HepG2 (cell line): Measurements from ENCODE around the gene CDC6. TPM values are rescaled to one million over a fixed set of nuclear protein-coding genes. Genes with fewer than 3 reads are reported as not detected.
A peak's percentile ranks its signal among the peaks of the same experiment; 100 is the strongest.

Experiments used
- CBFB ChIP-seq: sonication (generic); formaldehyde crosslinking; IDR thresholded peaks from 2 replicates; pipeline ENCODE4 v1.4.0; 2020; ENCODE audit warnings: missing genetic modification reagents
- HOXA5 ChIP-seq: sonication (generic); formaldehyde crosslinking; IDR thresholded peaks from 2 replicates; pipeline ENCODE4 v1.4.0; 2020; ENCODE audit warnings: missing genetic modification reagents
- JUN ChIP-seq: sonication (generic); formaldehyde crosslinking; IDR thresholded peaks from 2 replicates; pipeline ENCODE4 v1.4.0; 2020; ENCODE audit warnings: mild to moderate bottlenecking, missing genetic modification reagents
- MEIS1 ChIP-seq: sonication (generic); formaldehyde crosslinking; IDR thresholded peaks from 2 replicates; pipeline ENCODE4 v1.9.0; 2021; ENCODE audit warnings: mild to moderate bottlenecking, missing genetic modification reagents, moderate library complexity, borderline replicate concordance
- MIER2 ChIP-seq: IDR thresholded peaks from 2 replicates; pipeline ENCODE4 v1.6.1; 2016; ENCODE audit warnings: missing biosample characterization, missing genetic modification reagents
- MIER3 ChIP-seq: IDR thresholded peaks from 2 replicates; pipeline ENCODE4 v1.6.1; 2016; ENCODE audit warnings: missing compliant biosample characterization, borderline replicate concordance
- NR2F6 ChIP-seq, 2 experiments: IDR thresholded peaks; 2 replicates each; pipeline ENCODE4 v1.6.1; 2016; ENCODE audit warnings: antibody characterized with exemption in 1 of 2, mild to moderate bottlenecking in 1 of 2
- SP5 ChIP-seq: IDR thresholded peaks from 2 replicates; pipeline ENCODE4 v1.6.1; 2016; ENCODE audit warnings: low read depth, borderline replicate concordance
- TOPORS ChIP-seq: sonication (generic); formaldehyde crosslinking; IDR thresholded peaks from 2 replicates; pipeline ENCODE4 v1.8.0; 2023; ENCODE audit warnings: mild to moderate bottlenecking, missing genetic modification reagents
- TP53 ChIP-seq: sonication (generic); formaldehyde crosslinking; conservative IDR thresholded peaks from 2 replicates; pipeline ENCODE4 v1.4.0; 2020; ENCODE audit warnings: missing genetic modification reagents
- ZNF138 ChIP-seq: sonication (generic); formaldehyde crosslinking; IDR thresholded peaks from 2 replicates; pipeline ENCODE4 v1.5.0; 2020; ENCODE audit warnings: mild to moderate bottlenecking, low read depth, missing genetic modification reagents
- ZNF253 ChIP-seq: sonication (generic); formaldehyde crosslinking; IDR thresholded peaks from 2 replicates; pipeline ENCODE4 v1.8.0; 2022; ENCODE audit warnings: mild to moderate bottlenecking, missing genetic modification reagents, borderline replicate concordance
- ZNF317 ChIP-seq: sonication (generic); formaldehyde crosslinking; IDR thresholded peaks from 2 replicates; pipeline ENCODE4 v1.5.0; 2020; ENCODE audit warnings: mild to moderate bottlenecking, missing genetic modification reagents
- ZNF343 ChIP-seq: sonication (generic); formaldehyde crosslinking; IDR thresholded peaks from 2 replicates; pipeline ENCODE4 v1.4.0; 2020; ENCODE audit warnings: mild to moderate bottlenecking, missing genetic modification reagents
- ZNF441 ChIP-seq: sonication (generic); formaldehyde crosslinking; IDR thresholded peaks from 2 replicates; pipeline ENCODE4 v1.7.0; 2021; ENCODE audit warnings: missing genetic modification reagents, borderline replicate concordance
- ZNF557 ChIP-seq: sonication (generic); formaldehyde crosslinking; IDR thresholded peaks from 2 replicates; pipeline ENCODE4 v1.4.0; 2020; ENCODE audit warnings: missing genetic modification reagents
- ZNF660 ChIP-seq: sonication (generic); formaldehyde crosslinking; IDR thresholded peaks from 2 replicates; pipeline ENCODE4 v1.5.1; 2020; ENCODE audit warnings: mild to moderate bottlenecking, low read depth, missing genetic modification reagents, borderline replicate concordance
- ZNF766 ChIP-seq: sonication (generic); formaldehyde crosslinking; IDR thresholded peaks from 2 replicates; pipeline ENCODE4 v1.5.0; 2020; ENCODE audit warnings: missing genetic modification reagents, borderline replicate concordance
- ZSCAN20 ChIP-seq: sonication (generic); formaldehyde crosslinking; IDR thresholded peaks from 2 replicates; pipeline ENCODE4 v1.4.0; 2020; ENCODE audit warnings: missing genetic modification reagents, mild to moderate bottlenecking, borderline replicate concordance
- polyA plus RNA-seq, 8 experiments: library from polyadenylated mRNA; depleted of rRNA in 3 of 8; stranded (reverse) in 7 of 8; unstranded in 1 of 8; fragments of >200 nt; fragmentation: Illumina TruSeq in 4 of 8; extraction: Trizol in 4 of 8; gene quantifications; 2 replicates each; pipeline versions ENCODE4 v1.2.1 to v1.2.3, GENCODE V29; 2011 to 2016; ENCODE audit warnings: low read depth in 4 of 8, missing spikeins in 1 of 8, mixed read lengths in 1 of 8; ENCODE audit not compliant: insufficient read depth in 1 of 8
- total RNA-seq, 5 experiments: library from RNA; depleted of rRNA; stranded (reverse); fragments of >200 nt; fragmentation: Illumina TruSeq; extraction: Trizol; gene quantifications; 2 replicates each; pipeline ENCODE4 v1.2.3, GENCODE V29; 2016; ENCODE audit warnings: low read depth in 1 of 5
- TF ChIP-seq, protein P1 (sequence below): sonication (generic); formaldehyde crosslinking; IDR thresholded peaks from 2 replicates; pipeline ENCODE4 v1.5.0; 2020; ENCODE audit warnings: missing genetic modification reagents
- TF ChIP-seq, protein P2 (sequence below): sonication (generic); formaldehyde crosslinking; IDR thresholded peaks from 2 replicates; pipeline ENCODE4 v1.9.0; 2021; ENCODE audit warnings: missing genetic modification reagents, mild to moderate bottlenecking, borderline replicate concordance
- TF ChIP-seq, protein P3 (sequence below): sonication (generic); formaldehyde crosslinking; conservative IDR thresholded peaks from 2 replicates; pipeline ENCODE4 v1.8.0; 2022; ENCODE audit warnings: mild to moderate bottlenecking, moderate library complexity, missing genetic modification reagents
- TF ChIP-seq, protein P4 (sequence below): IDR thresholded peaks from 2 replicates; pipeline ENCODE4 v1.6.1; 2016; ENCODE audit warnings: missing biosample characterization, missing genetic modification reagents, low read depth
- TF ChIP-seq, protein P5 (sequence below): IDR thresholded peaks from 2 replicates; pipeline ENCODE4 v1.6.1; 2016

CDC6 gene
- total and polyA plus RNA-seq, 2 of the 13 experiments (the other 11 are each of a cell fraction or from before 2014, with no cell fraction given) = 17.4 to 114 TPM

DNA sequence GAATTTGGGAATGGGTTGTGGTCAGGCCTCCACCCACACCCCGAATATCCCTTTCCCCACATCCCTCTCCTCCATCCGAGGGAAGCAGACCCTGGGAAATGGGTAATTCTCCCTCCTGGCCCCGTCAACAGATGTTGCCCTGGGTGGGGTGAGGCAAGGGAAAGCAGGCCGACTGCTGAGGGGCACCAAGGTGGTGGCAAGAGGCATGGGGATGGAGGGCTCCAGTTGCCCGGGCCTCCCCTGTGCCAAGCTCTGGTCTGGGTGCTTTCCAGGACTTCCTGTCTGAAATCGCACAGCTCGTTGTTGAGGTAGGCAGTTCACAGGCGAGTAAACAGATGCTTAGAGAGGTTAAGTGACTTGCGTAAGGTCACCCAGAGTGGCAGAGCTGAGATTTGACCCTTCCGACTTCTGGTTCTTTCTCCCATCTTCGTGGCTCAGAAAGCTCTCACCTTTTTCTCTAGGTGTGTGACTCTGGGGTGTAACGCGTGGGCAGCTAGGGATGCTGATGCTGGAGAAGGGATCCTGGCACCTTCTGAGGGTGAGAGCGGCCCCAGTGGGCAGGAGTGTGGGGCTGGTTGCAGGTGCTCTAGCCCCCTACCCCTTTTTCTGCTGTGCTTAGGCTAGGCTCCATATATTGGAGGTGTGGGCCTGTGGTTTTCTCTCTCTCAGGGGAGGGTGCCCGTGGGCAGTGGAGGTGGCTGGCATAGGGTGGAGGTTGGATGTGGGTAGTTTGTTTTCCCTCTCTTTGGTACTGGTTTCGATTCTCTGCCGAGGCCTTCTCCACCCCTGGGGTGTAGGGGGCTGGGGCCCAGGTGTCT is 38.5 kb downstream of the CDC6 start (continued):
- TF ChIP-seq, protein P1, sequence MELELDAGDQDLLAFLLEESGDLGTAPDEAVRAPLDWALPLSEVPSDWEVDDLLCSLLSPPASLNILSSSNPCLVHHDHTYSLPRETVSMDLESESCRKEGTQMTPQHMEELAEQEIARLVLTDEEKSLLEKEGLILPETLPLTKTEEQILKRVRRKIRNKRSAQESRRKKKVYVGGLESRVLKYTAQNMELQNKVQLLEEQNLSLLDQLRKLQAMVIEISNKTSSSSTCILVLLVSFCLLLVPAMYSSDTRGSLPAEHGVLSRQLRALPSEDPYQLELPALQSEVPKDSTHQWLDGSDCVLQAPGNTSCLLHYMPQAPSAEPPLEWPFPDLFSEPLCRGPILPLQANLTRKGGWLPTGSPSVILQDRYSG = no peak
- TF ChIP-seq ZNF766 (CRISPR knock-in tag) (no peak), JUN (CRISPR knock-in tag) (no peak), ZSCAN20 (CRISPR knock-in tag) (no peak), ZNF138 (CRISPR knock-in tag) (no peak), SP5 (CRISPR knock-in tag) (no peak; the same call in 1 of the 2 replicates), MIER2 (CRISPR knock-in tag) (no peak), MEIS1 (CRISPR knock-in tag) (no peak), ZNF441 (no peak), NR2F6 (IDR thresholded peaks at IDR 0.05) (peak; percentile 98), NR2F6 (CRISPR knock-in tag; IDR thresholded peaks at IDR 0.05) (peak; percentile 98), CBFB (CRISPR knock-in tag) (no peak), ZNF660 (CRISPR knock-in tag) (no peak), HOXA5 (CRISPR knock-in tag) (no peak), MIER3 (CRISPR knock-in tag) (no peak; the same call in 1 of the 2 replicates), ZNF557 (CRISPR knock-in tag) (no peak), ZNF317 (CRISPR knock-in tag) (no peak), ZNF343 (no peak), ZNF253 (no peak), TOPORS (CRISPR knock-in tag) (no peak), TP53 (CRISPR knock-in tag) (no peak)
- TF ChIP-seq, protein P2, sequence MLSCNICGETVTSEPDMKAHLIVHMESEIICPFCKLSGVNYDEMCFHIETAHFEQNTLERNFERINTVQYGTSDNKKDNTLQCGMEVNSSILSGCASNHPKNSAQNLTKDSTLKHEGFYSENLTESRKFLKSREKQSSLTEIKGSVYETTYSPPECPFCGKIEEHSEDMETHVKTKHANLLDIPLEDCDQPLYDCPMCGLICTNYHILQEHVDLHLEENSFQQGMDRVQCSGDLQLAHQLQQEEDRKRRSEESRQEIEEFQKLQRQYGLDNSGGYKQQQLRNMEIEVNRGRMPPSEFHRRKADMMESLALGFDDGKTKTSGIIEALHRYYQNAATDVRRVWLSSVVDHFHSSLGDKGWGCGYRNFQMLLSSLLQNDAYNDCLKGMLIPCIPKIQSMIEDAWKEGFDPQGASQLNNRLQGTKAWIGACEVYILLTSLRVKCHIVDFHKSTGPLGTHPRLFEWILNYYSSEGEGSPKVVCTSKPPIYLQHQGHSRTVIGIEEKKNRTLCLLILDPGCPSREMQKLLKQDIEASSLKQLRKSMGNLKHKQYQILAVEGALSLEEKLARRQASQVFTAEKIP (CRISPR knock-in tag) = no peak
- TF ChIP-seq, protein P3, sequence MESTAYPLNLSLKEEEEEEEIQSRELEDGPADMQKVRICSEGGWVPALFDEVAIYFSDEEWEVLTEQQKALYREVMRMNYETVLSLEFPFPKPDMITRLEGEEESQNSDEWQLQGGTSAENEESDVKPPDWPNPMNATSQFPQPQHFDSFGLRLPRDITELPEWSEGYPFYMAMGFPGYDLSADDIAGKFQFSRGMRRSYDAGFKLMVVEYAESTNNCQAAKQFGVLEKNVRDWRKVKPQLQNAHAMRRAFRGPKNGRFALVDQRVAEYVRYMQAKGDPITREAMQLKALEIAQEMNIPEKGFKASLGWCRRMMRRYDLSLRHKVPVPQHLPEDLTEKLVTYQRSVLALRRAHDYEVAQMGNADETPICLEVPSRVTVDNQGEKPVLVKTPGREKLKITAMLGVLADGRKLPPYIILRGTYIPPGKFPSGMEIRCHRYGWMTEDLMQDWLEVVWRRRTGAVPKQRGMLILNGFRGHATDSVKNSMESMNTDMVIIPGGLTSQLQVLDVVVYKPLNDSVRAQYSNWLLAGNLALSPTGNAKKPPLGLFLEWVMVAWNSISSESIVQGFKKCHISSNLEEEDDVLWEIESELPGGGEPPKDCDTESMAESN (CRISPR knock-in tag) = no peak
- TF ChIP-seq, protein P4, sequence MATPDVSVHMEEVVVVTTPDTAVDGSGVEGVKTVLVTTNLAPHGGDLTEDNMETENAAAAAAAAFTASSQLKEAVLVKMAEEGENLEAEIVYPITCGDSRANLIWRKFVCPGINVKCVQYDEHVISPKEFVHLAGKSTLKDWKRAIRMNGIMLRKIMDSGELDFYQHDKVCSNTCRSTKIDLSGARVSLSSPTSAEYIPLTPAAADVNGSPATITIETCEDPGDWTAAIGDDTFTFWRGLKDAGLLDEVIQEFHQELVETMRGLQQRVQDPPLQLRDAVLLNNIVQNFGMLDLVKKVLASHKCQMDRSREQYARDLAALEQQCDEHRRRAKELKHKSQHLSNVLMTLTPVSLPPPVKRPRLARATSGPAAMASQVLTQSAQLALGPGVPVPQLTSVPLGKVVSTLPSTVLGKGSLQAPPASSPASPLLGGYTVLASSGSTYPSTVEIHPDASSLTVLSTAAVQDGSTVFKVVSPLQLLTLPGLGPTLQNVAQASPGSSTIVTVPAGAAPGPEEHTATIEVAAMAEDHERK (CRISPR knock-in tag) = no peak
- TF ChIP-seq, protein P5, sequence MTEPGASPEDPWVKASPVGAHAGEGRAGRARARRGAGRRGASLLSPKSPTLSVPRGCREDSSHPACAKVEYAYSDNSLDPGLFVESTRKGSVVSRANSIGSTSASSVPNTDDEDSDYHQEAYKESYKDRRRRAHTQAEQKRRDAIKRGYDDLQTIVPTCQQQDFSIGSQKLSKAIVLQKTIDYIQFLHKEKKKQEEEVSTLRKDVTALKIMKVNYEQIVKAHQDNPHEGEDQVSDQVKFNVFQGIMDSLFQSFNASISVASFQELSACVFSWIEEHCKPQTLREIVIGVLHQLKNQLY (CRISPR knock-in tag) = no peak
